ENCODE measurements around the gene CREG2.

The CREG2 gene

DNA sequence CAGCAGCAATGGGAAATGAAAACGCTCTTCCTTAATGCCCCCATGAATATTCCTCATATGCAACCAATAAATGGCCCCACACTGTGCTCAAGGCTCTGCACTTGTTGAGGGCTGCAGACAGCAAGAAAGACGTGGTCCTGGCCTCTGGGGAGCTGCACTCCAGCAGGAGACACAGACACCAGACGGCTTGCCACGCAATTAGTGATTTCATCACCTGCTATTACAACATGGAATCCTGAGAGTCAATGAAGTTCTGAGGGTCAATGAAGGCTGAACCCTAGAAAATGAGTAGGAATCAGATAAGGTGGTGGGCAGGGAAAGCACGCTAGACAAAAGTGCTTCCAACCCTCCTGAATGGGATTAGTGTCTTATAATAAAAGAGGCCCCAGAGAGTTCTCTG is 18.9 kb downstream of the CREG2 start:
- no peak overlapping the region for H3K4me3 ChIP-seq (IDR thresholded peaks at IDR 0.05; ENCODE audit: insufficient read depth, low read depth, low read length)
- H3K4me2 ChIP-seq: no peak overlapping the region
- no peak overlapping the region for H3K9ac ChIP-seq
- no peaks in the 10 kb centered on the region for H3K4me1 ChIP-seq (ENCODE audit: low read depth, poor library complexity, severe bottlenecking)
- H3K79me2 ChIP-seq (ENCODE audit: insufficient read depth, low read depth): no peaks in the 10 kb centered on the region
- H4K20me1 ChIP-seq (ENCODE audit: insufficient read depth): no peaks in the 10 kb centered on the region
- no peak overlapping the region for H2AFZ ChIP-seq (ENCODE audit: low read depth)
- no peak for TF ChIP-seq CTCF (conservative IDR thresholded peaks at IDR 0.05; ENCODE audit: low read depth, low read length)
- no peak overlapping the region for H3K27ac ChIP-seq
- no peaks in the 10 kb centered on the region for H3K27me3 ChIP-seq (ENCODE audit: insufficient read depth, low read depth)
- H3K36me3 ChIP-seq (ENCODE audit: insufficient read depth): no peaks in the 10 kb centered on the region

- Histone ChIP-seq H2AFZ (ENCODE audit: low read depth) (no peak overlapping the region), H3K4me1 (ENCODE audit: low read depth, poor library complexity, severe bottlenecking) (no peaks in the 10 kb centered on the region), H3K9ac (no peak overlapping the region), H3K4me2 (no peak overlapping the region), H4K20me1 (ENCODE audit: insufficient read depth) (no peaks in the 10 kb centered on the region), H3K27ac (no peak overlapping the region), H3K79me2 (ENCODE audit: insufficient read depth, low read depth) (no peaks in the 10 kb centered on the region), H3K36me3 (ENCODE audit: insufficient read depth) (no peaks in the 10 kb centered on the region), H3K4me3 (IDR thresholded peaks at IDR 0.05; ENCODE audit: insufficient read depth, low read depth, low read length) (no peak overlapping the region), H3K27me3 (ENCODE audit: insufficient read depth, low read depth) (no peaks in the 10 kb centered on the region)
- TF ChIP-seq CTCF (conservative IDR thresholded peaks at IDR 0.05; ENCODE audit: low read depth, low read length): no peak
These were observed 19.8 kb downstream of the CREG2 start for GRCh38 chr2:101367508-101367907.

GRCh38 chr2:101364878-101365277 is 22.4 kb downstream of the CREG2 start:
- TF ChIP-seq CTCF (conservative IDR thresholded peaks at IDR 0.05; ENCODE audit: low read depth, low read length): no peak
- Histone ChIP-seq H3K9ac (no peak overlapping the region), H3K4me1 (ENCODE audit: low read depth, poor library complexity, severe bottlenecking) (no peaks in the 10 kb centered on the region), H3K79me2 (ENCODE audit: insufficient read depth, low read depth) (no peaks in the 10 kb centered on the region), H3K4me2 (no peak overlapping the region), H3K36me3 (ENCODE audit: insufficient read depth) (no peaks in the 10 kb centered on the region), H3K27ac (no peak overlapping the region), H3K4me3 (IDR thresholded peaks at IDR 0.05; ENCODE audit: insufficient read depth, low read depth, low read length) (no peak overlapping the region), H3K27me3 (ENCODE audit: insufficient read depth, low read depth) (no peaks in the 10 kb centered on the region), H4K20me1 (ENCODE audit: insufficient read depth) (no peaks in the 10 kb centered on the region), H2AFZ (ENCODE audit: low read depth) (no peak overlapping the region)

- H2AFZ ChIP-seq (ENCODE audit: low read depth): no peak overlapping the region
- no peak overlapping the region for H3K9ac ChIP-seq
- H3K4me2 ChIP-seq: no peak overlapping the region
These were observed 24.5 kb downstream of the CREG2 start for GRCh38 chr2:101362777-101363176.

More at GRCh38 chr2:101362777-101363176, 24.5 kb downstream of the CREG2 start:
- no peaks in the 10 kb centered on the region for H3K4me1 ChIP-seq (ENCODE audit: low read depth, poor library complexity, severe bottlenecking)
- H3K27me3 ChIP-seq (ENCODE audit: insufficient read depth, low read depth): no peaks in the 10 kb centered on the region
- H4K20me1 ChIP-seq (ENCODE audit: insufficient read depth): no peaks in the 10 kb centered on the region
- H3K36me3 ChIP-seq (ENCODE audit: insufficient read depth): no peaks in the 10 kb centered on the region
- no peak overlapping the region for H3K4me3 ChIP-seq (IDR thresholded peaks at IDR 0.05; ENCODE audit: insufficient read depth, low read depth, low read length)
- TF ChIP-seq CTCF (conservative IDR thresholded peaks at IDR 0.05; ENCODE audit: low read depth, low read length): no peak
- H3K27ac ChIP-seq: no peak overlapping the region
- no peaks in the 10 kb centered on the region for H3K79me2 ChIP-seq (ENCODE audit: insufficient read depth, low read depth)
